Spleen (tissue), 7 donors: ENCODE results near the gene BCO1.

Experiments
- POLR2A ChIP-seq, 3 donors: fragments of 450-650 bp; IDR thresholded peaks; one replicate each; pipeline ENCODE4 v1.5.1; 2017; ENCODE audit warnings: antibody characterized with exemption in 3 of 3, mild to moderate bottlenecking in 1 of 3
- POLR2AphosphoS5 ChIP-seq, 3 donors: sonication (generic); formaldehyde crosslinking; IDR thresholded peaks; one replicate each; pipeline ENCODE4 v1.5.1; 2017; ENCODE audit warnings: antibody characterized with exemption in 3 of 3
- TF ChIP-seq, protein P1 (sequence below), 11 experiments: fragments of 200-600 bp in 7 of 11; fragments of 450-650 bp in 4 of 11; sonication (generic) in 4 of 11; IDR thresholded peaks in 8 of 11; conservative IDR thresholded peaks in 3 of 11; 1 replicate in 7 of 11; 2 replicates in 4 of 11; pipeline versions ENCODE4 v1.4.0 to v1.8.0; 2016 to 2021; ENCODE audit warnings: antibody characterized with exemption in 11 of 11, inconsistent platforms in 4 of 11, mild to moderate bottlenecking in 1 of 11
- donor health status: DM: no; HTN: no; CAD: no; lungs with moderate emphysema.
- donor health status: DM: no; HTN: no; CAD: no.
- donor health status: DM: no; HTN: no; CAD: no.

DNA sequence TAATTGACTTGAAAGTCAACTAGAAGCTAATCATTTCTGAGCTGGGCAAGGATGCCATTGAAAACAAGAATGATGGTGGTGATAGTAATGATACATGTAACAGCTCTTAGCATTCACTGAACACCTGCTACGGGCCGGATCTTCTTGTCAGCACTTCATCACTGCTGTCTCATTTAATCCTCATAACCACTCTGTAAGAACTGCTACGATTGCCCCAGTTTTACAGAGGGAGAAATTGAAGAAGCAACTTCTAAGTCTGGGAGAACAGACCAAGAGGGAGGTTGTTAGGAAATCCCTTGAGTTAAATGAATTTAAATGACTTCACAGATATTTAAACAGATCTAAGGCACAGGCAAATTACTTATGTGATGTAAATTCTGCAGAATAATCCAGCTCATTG, 69.3 kb downstream of the BCO1 start:
- TF ChIP-seq, protein P1, sequence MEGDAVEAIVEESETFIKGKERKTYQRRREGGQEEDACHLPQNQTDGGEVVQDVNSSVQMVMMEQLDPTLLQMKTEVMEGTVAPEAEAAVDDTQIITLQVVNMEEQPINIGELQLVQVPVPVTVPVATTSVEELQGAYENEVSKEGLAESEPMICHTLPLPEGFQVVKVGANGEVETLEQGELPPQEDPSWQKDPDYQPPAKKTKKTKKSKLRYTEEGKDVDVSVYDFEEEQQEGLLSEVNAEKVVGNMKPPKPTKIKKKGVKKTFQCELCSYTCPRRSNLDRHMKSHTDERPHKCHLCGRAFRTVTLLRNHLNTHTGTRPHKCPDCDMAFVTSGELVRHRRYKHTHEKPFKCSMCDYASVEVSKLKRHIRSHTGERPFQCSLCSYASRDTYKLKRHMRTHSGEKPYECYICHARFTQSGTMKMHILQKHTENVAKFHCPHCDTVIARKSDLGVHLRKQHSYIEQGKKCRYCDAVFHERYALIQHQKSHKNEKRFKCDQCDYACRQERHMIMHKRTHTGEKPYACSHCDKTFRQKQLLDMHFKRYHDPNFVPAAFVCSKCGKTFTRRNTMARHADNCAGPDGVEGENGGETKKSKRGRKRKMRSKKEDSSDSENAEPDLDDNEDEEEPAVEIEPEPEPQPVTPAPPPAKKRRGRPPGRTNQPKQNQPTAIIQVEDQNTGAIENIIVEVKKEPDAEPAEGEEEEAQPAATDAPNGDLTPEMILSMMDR (IDR thresholded peaks at IDR 0.05 in 8 of 11, conservative IDR thresholded peaks at IDR 0.05 in 3 of 11): no peak
- TF ChIP-seq POLR2A (IDR thresholded peaks at IDR 0.05) (no peak), POLR2AphosphoS5 (IDR thresholded peaks at IDR 0.05) (no peak)
